ENCODE measurements around the gene ZDHHC11B. TPM values are rescaled to one million over a fixed set of nuclear protein-coding genes. Genes with fewer than 3 reads are reported as not detected.
A peak's percentile ranks its signal among the peaks of the same experiment; 100 is the strongest.

ZDHHC11B gene
- total and polyA plus RNA-seq, 2 of the 13 experiments (the other 11 are each of a cell fraction or from before 2014, with no cell fraction given): 0.11 to 0.12 TPM

DNA sequence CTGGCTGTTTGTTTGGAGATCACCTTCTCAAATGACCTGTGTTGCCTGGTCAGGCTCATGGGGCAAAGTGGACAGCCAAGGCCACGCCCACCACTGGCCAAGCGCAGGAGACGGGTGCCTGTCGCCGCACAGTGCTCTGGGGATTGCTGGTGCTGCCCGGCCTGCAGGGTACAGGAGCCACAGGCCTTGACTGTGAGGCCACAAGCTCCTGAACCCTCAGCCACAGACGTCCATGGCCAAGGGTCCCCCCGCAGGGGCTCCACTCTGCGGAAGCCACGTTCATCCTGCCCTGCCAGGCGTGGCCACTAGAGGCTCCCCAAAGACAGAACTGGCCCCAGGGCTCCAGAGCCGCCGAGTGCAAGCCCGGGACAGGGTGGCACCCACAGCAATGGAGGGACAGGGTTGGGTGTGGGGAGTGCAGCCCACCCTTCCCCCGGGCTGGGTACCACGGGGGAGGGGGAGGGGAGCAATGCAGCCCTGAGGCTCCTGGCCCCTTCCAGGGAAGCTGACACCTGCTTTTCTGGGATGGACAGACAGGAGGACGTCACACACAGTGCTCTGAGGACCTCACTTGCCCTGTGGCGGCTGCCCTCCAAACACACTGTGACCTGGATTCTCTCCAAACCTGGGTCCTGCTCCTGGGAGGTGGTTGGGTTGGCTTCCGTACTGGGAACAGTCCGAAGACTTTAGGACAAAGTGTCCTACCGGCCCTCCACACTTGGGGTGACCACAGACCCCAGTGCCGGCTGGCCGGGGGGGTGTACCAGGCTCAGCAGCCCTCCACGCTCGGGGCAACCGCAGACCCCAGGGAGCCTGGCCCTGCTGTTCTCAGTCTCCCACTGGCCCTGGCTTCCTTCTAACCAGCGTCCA lies 112.8 kb downstream of the ZDHHC11B start (continued):
- TF ChIP-seq, protein P1, sequence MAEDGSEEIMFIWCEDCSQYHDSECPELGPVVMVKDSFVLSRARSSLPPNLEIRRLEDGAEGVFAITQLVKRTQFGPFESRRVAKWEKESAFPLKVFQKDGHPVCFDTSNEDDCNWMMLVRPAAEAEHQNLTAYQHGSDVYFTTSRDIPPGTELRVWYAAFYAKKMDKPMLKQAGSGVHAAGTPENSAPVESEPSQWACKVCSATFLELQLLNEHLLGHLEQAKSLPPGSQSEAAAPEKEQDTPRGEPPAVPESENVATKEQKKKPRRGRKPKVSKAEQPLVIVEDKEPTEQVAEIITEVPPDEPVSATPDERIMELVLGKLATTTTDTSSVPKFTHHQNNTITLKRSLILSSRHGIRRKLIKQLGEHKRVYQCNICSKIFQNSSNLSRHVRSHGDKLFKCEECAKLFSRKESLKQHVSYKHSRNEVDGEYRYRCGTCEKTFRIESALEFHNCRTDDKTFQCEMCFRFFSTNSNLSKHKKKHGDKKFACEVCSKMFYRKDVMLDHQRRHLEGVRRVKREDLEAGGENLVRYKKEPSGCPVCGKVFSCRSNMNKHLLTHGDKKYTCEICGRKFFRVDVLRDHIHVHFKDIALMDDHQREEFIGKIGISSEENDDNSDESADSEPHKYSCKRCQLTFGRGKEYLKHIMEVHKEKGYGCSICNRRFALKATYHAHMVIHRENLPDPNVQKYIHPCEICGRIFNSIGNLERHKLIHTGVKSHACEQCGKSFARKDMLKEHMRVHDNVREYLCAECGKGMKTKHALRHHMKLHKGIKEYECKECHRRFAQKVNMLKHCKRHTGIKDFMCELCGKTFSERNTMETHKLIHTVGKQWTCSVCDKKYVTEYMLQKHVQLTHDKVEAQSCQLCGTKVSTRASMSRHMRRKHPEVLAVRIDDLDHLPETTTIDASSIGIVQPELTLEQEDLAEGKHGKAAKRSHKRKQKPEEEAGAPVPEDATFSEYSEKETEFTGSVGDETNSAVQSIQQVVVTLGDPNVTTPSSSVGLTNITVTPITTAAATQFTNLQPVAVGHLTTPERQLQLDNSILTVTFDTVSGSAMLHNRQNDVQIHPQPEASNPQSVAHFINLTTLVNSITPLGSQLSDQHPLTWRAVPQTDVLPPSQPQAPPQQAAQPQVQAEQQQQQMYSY (CRISPR knock-in tag; IDR thresholded peaks at IDR 0.05): no peak
- TF ChIP-seq FOXC1 (CRISPR knock-in tag; IDR thresholded peaks at IDR 0.05; ENCODE audit: borderline replicate concordance) (no peak), ZNF782 (CRISPR knock-in tag; IDR thresholded peaks at IDR 0.05; ENCODE audit: borderline replicate concordance) (no peak), HDAC6 (IDR thresholded peaks at IDR 0.05; ENCODE audit: low read depth, low read length) (no peak), SMARCC2 (IDR thresholded peaks at IDR 0.05) (no peak), KLF12 (CRISPR knock-in tag; IDR thresholded peaks at IDR 0.05; ENCODE audit: borderline replicate concordance) (no peak), NR2C2 (CRISPR knock-in tag; IDR thresholded peaks at IDR 0.05; ENCODE audit: borderline replicate concordance) (peak; percentile 46), ZNF598 (CRISPR knock-in tag; IDR thresholded peaks at IDR 0.05; ENCODE audit: borderline replicate concordance) (no peak), CBX5 (CRISPR knock-in tag; IDR thresholded peaks at IDR 0.05; ENCODE audit: borderline replicate concordance) (no peak), ZNF317 (CRISPR knock-in tag; IDR thresholded peaks at IDR 0.05) (no peak)
- TF ChIP-seq, protein P2, sequence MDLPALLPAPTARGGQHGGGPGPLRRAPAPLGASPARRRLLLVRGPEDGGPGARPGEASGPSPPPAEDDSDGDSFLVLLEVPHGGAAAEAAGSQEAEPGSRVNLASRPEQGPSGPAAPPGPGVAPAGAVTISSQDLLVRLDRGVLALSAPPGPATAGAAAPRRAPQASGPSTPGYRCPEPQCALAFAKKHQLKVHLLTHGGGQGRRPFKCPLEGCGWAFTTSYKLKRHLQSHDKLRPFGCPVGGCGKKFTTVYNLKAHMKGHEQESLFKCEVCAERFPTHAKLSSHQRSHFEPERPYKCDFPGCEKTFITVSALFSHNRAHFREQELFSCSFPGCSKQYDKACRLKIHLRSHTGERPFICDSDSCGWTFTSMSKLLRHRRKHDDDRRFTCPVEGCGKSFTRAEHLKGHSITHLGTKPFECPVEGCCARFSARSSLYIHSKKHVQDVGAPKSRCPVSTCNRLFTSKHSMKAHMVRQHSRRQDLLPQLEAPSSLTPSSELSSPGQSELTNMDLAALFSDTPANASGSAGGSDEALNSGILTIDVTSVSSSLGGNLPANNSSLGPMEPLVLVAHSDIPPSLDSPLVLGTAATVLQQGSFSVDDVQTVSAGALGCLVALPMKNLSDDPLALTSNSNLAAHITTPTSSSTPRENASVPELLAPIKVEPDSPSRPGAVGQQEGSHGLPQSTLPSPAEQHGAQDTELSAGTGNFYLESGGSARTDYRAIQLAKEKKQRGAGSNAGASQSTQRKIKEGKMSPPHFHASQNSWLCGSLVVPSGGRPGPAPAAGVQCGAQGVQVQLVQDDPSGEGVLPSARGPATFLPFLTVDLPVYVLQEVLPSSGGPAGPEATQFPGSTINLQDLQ (CRISPR knock-in tag; IDR thresholded peaks at IDR 0.05): no peak
- TF ChIP-seq, protein P3, sequence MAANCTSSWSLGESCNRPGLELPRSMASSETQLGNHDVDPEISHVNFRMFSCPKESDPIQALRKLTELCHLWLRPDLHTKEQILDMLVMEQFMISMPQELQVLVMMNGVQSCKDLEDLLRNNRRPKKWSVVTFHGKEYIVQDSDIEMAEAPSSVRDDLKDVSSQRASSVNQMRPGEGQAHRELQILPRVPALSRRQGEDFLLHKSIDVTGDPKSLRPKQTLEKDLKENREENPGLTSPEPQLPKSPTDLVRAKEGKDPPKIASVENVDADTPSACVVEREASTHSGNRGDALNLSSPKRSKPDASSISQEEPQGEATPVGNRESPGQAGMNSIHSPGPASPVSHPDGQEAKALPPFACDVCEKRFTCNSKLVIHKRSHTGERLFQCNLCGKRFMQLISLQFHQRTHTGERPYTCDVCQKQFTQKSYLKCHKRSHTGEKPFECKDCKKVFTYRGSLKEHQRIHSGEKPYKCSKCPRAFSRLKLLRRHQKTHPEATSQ (CRISPR knock-in tag; IDR thresholded peaks at IDR 0.05; ENCODE audit: borderline replicate concordance): no peak
- TF ChIP-seq, protein P4, sequence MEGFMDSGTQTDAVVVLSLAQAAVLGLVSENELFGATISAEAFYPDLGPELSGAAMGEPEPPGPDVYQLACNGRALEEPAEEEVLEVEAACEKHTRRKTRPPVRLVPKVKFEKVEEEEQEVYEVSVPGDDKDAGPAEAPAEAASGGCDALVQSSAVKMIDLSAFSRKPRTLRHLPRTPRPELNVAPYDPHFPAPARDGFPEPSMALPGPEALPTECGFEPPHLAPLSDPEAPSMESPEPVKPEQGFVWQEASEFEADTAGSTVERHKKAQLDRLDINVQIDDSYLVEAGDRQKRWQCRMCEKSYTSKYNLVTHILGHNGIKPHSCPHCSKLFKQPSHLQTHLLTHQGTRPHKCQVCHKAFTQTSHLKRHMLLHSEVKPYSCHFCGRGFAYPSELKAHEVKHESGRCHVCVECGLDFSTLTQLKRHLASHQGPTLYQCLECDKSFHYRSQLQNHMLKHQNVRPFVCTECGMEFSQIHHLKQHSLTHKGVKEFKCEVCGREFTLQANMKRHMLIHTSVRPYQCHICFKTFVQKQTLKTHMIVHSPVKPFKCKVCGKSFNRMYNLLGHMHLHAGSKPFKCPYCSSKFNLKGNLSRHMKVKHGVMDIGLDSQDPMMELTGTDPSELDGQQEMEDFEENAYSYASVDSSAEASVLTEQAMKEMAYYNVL (CRISPR knock-in tag; IDR thresholded peaks at IDR 0.05; ENCODE audit: borderline replicate concordance): no peak
- TF ChIP-seq, protein P5, sequence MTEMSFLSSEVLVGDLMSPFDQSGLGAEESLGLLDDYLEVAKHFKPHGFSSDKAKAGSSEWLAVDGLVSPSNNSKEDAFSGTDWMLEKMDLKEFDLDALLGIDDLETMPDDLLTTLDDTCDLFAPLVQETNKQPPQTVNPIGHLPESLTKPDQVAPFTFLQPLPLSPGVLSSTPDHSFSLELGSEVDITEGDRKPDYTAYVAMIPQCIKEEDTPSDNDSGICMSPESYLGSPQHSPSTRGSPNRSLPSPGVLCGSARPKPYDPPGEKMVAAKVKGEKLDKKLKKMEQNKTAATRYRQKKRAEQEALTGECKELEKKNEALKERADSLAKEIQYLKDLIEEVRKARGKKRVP (CRISPR knock-in tag; IDR thresholded peaks at IDR 0.05): no peak
- TF ChIP-seq, protein P6, sequence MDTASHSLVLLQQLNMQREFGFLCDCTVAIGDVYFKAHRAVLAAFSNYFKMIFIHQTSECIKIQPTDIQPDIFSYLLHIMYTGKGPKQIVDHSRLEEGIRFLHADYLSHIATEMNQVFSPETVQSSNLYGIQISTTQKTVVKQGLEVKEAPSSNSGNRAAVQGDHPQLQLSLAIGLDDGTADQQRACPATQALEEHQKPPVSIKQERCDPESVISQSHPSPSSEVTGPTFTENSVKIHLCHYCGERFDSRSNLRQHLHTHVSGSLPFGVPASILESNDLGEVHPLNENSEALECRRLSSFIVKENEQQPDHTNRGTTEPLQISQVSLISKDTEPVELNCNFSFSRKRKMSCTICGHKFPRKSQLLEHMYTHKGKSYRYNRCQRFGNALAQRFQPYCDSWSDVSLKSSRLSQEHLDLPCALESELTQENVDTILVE (CRISPR knock-in tag; IDR thresholded peaks at IDR 0.05): no peak; the same call in 1 of the 2 replicates
